Astrocyte (in vitro differentiated cells and primary cell): ENCODE data around the gene PCYT1B.

Source experiments
- CTCF ChIP-seq: IDR thresholded peaks from 2 replicates; pipeline ENCODE4 v1.5.1; 2011; ENCODE audit warnings: low read depth, mild to moderate bottlenecking, inconsistent platforms, low read length, moderate library complexity; ENCODE audit not compliant: insufficient read depth
- EZH2 ChIP-seq: IDR thresholded peaks from 2 replicates; pipeline ENCODE4 v1.6.1; 2012; ENCODE audit warnings: mild to moderate bottlenecking, low read length, inconsistent platforms; ENCODE audit not compliant: insufficient read depth

- TF ChIP-seq CTCF (no peak), EZH2 (no peak)
These were observed 25.6 kb upstream of the PCYT1B start for GRCh38 chrX:24672701-24673190.
